HG02852 (cell line): Measurements from ENCODE around the gene ENKD1.
A peak's percentile ranks its signal among the peaks of the same experiment; 100 is the strongest.

Experiments used
- ATAC-seq: cut with Tn5 transposase; IDR thresholded peaks from one replicate; pipeline ENCODE4 v1.9.1; 2021; ENCODE audit warnings: mild to moderate bottlenecking, moderate library complexity; ENCODE audit not compliant: unreplicated experiment

Gene ENKD1

GRCh38 chr16:67664258-67664657 lies 2.3 kb downstream of the ENKD1 start:
- no peak for ATAC-seq

GRCh38 chr16:67663877-67664222 lies 2.7 kb downstream of the ENKD1 start:
- ATAC-seq = no peak

DNA sequence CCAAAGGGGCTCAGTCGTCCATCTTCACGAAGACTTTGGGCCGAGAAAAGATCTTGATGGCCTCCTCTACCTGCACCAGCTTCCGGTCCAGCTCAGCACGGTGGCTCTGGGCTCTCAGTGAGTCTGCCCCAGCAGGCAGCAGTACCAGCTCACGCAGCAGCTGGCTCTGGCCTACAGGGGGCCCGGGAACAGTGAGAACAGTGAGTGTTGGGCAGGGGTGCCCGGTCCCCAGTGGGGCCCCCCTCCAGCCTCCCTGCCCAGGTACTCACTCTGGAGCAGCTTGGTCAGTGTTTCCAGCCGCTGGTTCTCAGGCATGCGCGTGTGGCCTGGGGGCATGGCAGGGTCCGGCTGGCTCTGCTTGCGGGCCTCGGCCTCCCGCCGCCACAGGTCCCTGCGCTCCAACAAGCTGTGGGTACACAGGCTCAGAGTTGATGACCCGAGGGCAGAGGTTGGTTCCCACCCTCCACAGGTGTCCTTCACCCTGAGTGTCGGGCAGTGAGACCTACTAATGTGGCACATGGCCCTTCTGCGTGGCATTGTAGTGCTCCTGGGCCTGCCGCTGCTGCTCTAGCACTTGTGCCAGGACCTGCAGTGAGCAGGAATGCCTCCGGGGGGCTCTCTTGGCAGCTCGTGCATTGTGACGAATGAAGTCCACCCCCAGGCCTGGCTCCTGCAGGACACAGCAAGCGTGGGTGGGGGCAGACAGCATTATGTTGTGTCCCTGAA lies 3.2 kb downstream of the ENKD1 start:
- ATAC-seq = no peak

GRCh38 chr16:67662653-67663010 lies 3.9 kb downstream of the ENKD1 start:
- no peak for ATAC-seq

DNA sequence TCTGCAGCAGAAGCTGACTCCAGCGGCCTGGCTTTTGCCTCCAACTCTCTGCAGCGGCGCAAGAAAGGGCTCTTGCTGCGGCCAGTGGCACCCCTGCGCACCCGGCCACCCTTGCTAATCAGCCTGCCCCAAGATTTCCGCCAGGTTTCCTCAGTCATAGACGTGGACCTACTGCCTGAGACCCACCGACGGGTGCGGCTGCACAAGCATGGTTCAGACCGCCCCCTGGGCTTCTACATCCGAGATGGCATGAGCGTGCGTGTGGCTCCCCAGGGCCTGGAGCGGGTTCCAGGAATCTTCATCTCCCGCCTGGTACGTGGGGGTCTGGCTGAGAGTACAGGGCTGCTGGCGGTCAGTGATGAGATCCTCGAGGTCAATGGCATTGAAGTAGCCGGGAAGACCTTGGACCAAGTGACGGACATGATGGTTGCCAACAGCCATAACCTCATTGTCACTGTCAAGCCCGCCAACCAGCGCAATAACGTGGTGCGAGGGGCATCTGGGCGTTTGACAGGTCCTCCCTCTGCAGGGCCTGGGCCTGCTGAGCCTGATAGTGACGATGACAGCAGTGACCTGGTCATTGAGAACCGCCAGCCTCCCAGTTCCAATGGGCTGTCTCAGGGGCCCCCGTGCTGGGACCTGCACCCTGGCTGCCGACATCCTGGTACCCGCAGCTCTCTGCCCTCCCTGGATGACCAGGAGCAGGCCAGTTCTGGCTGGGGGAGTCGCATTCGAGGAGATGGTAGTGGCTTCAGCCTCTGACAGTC lies 4.5 kb downstream of the ENKD1 start:
- ATAC-seq = no peak

- ATAC-seq = peak; percentile 1
These were observed 5.3 kb downstream of the ENKD1 start for GRCh38 chr16:67661101-67661761.

GRCh38 chr16:67660564-67661028 lies 6.0 kb downstream of the ENKD1 start, which contains the start of gene PARD6A:
Gene PARD6A (plus strand): TSS chr16:67660960. CDS start chr16:67661039, 79 bp downstream.
- peak; percentile 86 for ATAC-seq

DNA sequence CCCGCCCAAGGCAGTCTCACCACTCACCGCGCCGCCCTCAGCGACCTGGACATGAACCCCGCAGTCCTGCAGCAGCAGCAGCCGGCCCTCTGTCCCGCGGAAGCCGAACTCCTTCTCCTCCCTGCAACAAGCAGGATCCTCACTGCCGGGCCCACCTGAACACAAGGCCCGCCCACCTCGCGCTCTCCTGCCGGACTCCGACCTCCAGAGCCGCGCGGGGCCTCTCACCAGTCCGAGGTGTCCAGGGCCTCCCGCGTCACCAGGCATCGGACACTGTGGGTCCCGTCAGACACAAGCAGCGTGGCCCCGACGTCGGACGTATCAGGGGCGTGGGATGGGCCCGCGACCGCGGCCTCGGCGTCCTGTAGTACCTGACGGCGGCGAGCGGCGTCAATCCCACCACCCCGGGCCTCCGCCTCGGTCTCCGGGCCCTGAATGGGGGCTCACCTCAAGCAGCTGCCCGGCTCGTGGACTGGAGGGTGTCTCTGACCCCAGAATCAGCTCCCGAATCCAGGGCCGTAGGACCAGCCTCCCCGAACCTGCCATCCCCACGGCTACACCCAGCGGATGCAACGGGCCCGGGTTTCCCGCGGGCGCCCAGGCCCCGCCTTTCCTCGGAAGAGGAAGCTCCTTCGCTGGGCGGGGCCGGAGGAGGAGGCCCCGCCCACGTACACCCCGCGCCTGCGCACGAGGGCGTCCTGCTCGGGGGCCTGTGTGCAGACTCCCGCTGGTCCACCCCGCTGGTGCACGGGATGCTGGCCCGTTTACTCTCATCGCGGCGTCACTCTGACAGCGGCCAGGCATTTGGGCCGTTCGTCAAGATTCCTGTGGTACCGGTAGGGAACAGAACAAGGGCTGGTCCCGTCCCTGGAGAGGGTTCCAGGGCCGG lies 6.6 kb downstream of the ENKD1 start, which contains the start of gene ACD:
ACD (minus strand) TSS at position 586 of the 889 bp plus-strand sequence; CDS start at position 546, 40 bp downstream.
- peak; percentile 51 for ATAC-seq

DNA sequence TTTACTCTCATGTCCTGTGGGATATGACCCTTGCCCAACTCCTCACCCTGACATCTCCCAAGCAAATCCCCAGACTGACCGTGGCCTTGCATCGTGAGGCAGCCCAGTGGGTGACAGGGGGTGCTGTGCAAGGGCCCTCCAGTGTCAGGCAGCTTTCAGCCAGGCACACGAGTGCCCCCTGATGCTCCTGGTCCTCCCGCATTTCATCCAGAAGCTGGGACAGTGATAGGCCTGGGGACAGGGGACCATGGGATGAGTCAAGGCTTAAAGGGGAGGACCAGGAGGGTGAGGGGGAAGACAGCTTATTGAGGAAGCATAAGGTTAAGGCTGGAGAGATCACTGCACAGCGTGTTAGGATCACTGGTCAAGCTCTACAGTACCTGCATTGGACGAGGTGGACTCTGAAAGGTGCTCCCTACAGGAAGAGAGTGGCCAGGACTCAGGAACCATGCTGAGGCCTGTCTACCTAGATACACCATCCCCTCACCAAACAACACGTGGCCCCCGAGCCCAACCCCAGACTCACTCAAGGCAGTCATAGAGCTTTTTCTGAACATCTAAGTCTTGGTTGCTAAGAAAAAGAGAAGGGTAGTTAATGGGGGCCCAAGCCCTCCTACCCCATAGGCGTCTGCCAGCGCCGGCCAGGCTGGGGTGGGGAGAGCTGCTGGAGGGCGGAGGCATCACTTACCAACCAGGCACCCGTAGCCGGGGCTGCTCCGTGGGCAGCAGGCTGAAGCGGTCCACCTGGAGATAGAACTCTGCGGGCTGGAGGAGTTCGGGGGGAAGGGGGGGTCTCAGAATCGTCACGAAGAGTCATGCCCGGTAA lies 7.5 kb downstream of the ENKD1 start:
- no peak for ATAC-seq

GRCh38 chr16:67657751-67658518 lies 8.6 kb downstream of the ENKD1 start:
- no peak for ATAC-seq

DNA sequence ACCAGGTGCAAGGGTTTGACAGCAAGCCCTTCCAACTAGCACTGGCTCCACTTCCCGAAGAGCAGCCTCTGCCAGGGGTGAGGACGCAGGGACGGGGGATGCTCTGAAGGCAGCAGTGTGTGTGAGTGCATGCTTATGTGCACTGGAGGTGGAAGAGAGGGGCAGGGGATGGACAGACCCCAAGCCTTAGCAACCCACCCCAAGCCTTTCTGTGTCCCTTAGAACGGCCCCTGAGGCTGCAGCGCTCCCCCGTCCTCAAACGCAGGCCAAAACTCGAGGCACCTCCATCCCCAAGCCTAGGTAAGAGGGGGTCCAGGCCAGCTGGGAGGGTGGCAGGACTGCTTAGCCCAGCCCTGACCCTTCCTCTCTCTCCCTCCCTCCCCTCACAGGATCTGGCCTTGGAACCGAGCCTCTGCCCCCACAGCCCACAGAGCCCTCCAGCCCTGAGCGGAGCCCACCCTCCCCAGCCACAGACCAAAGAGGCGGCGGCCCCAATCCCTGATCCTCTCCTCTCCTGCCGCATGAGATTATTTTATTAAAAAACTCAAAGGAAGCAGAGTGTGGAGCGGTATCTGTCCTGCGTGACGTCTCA lies 9.4 kb downstream of the ENKD1 start:
- ATAC-seq = no peak

DNA sequence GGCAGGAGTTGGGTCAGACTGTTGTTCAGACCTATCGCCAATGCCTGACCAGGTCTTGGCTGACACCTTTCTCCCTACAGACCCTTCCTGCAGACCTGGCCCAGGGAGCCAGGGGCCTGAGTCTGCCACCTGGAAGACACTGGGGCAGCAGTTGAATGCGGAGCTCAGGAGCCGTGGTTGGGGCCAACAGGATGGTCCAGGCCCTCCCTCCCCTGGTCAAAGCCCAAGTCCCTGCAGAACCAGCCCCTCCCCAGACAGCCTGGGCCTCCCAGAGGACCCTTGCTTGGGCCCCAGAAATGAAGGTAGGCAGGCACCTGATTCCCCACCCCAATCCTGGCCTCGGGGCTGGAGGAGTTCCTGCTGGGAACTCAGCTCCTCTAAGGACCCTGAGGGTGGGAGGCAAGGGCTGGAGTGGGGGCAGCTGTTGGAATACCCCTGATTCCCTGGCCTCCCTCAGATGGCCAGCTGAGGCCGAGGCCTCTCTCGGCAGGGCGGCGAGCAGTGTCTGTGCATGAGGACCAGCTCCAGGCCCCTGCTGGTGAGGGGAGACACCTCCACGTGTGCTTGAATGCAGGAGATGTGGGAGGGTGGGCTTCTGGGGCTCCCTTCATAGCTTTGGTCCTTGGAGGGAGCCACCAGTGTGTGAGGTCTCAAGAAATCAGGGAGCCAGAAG lies 10.1 kb downstream of the ENKD1 start:
- no peak for ATAC-seq

DNA sequence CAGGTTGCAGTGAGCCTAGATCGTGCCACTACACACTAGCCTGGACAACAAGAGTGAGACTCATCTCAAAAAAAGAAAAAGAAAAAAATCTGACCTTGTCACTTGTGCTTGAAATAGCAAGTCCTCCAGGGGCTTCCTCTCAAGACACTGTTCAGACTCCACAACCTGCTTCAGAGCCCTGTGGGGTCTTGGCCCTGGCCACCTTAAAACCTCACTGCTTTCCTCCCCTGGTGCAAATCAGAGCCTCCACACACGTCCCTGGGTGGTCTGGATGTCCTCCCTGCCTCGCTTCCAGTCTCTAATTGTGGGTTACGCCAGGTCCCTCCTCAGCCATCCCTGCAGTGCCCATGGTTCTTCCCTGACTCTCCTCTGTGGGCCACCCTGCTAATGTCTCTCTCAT lies 11.2 kb downstream of the ENKD1 start:
- no peak for ATAC-seq

- no peak for ATAC-seq
These were observed 12.1 kb downstream of the ENKD1 start for GRCh38 chr16:67654403-67654911.

GRCh38 chr16:67653789-67654402 lies 12.7 kb downstream of the ENKD1 start:
- ATAC-seq = no peak

DNA sequence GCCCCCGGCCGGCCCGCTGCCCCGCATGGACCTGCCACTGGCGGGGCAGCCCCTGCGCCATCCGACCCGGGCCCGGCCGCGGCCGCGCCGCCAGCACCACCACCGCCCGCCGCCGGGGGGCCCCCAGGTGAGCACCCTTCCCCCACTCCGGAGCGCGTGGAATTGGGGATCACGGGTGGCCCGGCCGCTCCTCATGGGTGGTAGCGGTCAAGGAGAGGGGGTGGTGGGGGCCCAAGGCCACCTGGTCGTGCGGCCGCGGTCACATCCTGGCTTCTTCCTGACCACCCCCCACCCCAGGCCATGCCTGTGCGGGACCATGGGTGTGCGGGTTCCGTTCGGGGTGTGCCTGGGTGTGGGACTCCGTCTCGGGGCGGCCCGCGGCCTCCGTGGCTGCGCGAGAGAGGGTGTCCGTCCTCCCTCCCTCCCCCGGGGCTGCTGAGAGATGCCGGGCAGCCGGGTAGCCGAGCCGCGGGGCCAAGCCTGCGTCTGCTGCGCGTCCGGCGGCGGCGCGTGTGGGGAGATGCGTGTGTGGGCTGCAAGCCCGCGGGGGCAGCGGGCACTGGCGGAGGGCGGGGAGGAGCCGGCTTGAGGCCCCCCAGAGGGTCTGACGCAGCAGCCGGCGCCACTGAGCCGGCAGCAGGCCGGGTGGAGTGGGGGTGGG lies 13.3 kb downstream of the ENKD1 start:
- ATAC-seq = no peak

DNA sequence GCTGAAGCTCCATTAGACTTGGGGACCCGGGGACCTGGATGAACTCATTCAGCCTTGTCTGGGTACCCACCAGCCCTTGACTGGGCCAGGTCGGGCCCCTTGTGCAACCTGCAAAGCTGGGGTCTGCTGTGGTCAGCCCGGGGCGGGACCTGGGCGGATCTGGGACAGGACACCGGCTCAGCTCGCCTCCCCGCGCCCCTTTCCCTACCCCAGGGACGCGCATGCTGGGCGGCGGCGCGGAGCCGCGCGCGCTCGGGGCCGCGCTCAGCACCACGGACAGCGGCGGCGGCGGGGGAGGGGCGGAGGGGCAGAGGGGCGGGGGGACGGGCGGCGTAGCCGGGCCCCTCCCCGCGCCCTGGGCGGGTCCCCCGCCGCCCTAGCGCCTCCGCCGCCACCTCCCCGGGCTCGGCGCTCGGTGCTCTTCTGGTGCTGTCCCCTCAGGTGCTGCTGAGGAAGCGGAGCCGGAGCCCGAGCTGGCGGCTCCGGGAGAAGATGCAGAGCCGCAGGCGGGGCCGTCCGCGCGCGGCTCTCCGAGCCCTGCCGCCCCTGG lies 13.9 kb downstream of the ENKD1 start:
- ATAC-seq = no peak
